Tibial nerve (tissue), 3 donors: ENCODE measurements around the gene PCED1B.

Experiments used
- POLR2A ChIP-seq, 2 donors: fragments of 450-650 bp; IDR thresholded peaks; one replicate each; pipeline ENCODE4 v1.6.1; 2017; ENCODE audit warnings: antibody characterized with exemption in 2 of 2, mild to moderate bottlenecking in 2 of 2, moderate library complexity in 2 of 2
- TF ChIP-seq, protein P1 (sequence below), 5 experiments: fragments of 200-600 bp in 3 of 5; fragments of 450-650 bp in 2 of 5; sonication (generic) in 3 of 5; IDR thresholded peaks; one replicate each; pipeline ENCODE4 v1.5.1; 2016 to 2019; ENCODE audit warnings: antibody characterized with exemption in 5 of 5, mild to moderate bottlenecking in 3 of 5, moderate library complexity in 2 of 5

DNA sequence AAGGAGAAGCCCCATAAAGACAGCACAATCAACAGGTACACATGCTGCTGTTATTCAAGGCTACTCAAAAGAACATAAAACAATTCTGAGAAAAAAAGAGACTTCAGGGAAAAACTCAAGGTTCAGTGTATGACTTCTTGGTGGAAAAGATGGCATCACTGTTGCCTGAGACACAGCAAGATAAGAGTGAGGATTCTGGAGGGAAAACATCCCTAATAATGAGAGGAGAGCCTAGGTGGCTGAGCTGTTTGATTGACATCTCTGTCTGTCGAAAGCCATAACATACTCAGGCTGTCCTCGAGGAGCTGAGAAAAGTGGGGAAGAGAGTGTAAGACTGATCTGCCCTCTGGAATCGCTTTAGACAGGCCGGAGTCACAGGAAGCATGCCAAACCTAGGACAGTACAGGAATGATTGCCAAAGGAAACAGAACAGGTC is 193.8 kb downstream of the PCED1B start:
- TF ChIP-seq POLR2A (IDR thresholded peaks at IDR 0.05): no peak
- TF ChIP-seq, protein P1, sequence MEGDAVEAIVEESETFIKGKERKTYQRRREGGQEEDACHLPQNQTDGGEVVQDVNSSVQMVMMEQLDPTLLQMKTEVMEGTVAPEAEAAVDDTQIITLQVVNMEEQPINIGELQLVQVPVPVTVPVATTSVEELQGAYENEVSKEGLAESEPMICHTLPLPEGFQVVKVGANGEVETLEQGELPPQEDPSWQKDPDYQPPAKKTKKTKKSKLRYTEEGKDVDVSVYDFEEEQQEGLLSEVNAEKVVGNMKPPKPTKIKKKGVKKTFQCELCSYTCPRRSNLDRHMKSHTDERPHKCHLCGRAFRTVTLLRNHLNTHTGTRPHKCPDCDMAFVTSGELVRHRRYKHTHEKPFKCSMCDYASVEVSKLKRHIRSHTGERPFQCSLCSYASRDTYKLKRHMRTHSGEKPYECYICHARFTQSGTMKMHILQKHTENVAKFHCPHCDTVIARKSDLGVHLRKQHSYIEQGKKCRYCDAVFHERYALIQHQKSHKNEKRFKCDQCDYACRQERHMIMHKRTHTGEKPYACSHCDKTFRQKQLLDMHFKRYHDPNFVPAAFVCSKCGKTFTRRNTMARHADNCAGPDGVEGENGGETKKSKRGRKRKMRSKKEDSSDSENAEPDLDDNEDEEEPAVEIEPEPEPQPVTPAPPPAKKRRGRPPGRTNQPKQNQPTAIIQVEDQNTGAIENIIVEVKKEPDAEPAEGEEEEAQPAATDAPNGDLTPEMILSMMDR (IDR thresholded peaks at IDR 0.05): no peak
